ENCODE data around the gene RASL12. TPM values are rescaled to one million over a fixed set of nuclear protein-coding genes. Genes with fewer than 3 reads are reported as not detected.

Gene RASL12
- total RNA-seq, 3 donors from 2014 or later (not counting 1 experiment from before 2014, with no cell fraction given), result not detected

- no peak overlapping the region for H3K4me3 Mint-ChIP-seq
- no peaks in the 10 kb centered on the region for H3K36me3 Mint-ChIP-seq
- peaks cover 0 to 13% of the 10 kb centered on the region in 2 donors for H3K27me3 Mint-ChIP-seq (ENCODE audit: low read depth in 2 of 2)
- H3K9me3 Mint-ChIP-seq, result no peaks in the 10 kb centered on the region
- ATAC-seq (no peak), DNase-seq (no peak)
- peaks cover 4% of the 10 kb centered on the region for H3K27me3 ChIP-seq (ENCODE audit: control insufficient read depth, insufficient read depth, low read length)
- peaks cover 0 to 9% of the 10 kb centered on the region in 2 donors for H3K4me1 Mint-ChIP-seq
- H3K4me3 ChIP-seq (ENCODE audit: low read length), result no peak overlapping the region
- H3K27ac Mint-ChIP-seq, result no peak overlapping the region
- H3K36me3 ChIP-seq (ENCODE audit: control insufficient read depth, insufficient read depth, low read length), result no peaks in the 10 kb centered on the region
- peaks cover 9% of the 10 kb centered on the region for H3K4me1 ChIP-seq (ENCODE audit: control insufficient read depth, insufficient read depth, low read length)
- H3K9me3 ChIP-seq (ENCODE audit: control insufficient read depth, insufficient read depth, low read length), result no peaks in the 10 kb centered on the region
- 85% methylated on average over 11 of the region's 11 CpGs for WGBS (ENCODE audit: insufficient coverage)
- no peak overlapping the region for H3K27ac ChIP-seq (ENCODE audit: low read length)
- intact Hi-C loops (cut with micrococcal nuclease), result no loop called here
- TF ChIP-seq CTCF (IDR thresholded peaks at IDR 0.05), result no peak
Observed at GRCh38 chr15:65034719-65035118, 33.1 kb downstream of the RASL12 start.

GRCh38 chr15:65033659-65034269 is 34.0 kb downstream of the RASL12 start:
- Mint-ChIP-seq H3K27ac (no peak overlapping the region), H3K27me3 (ENCODE audit: low read depth in 2 of 2) (peaks cover 0 to 13% of the 10 kb centered on the region in 2 donors), H3K9me3 (no peaks in the 10 kb centered on the region), H3K36me3 (no peaks in the 10 kb centered on the region), H3K4me3 (no peak overlapping the region), H3K4me1 (peaks cover under 1 to 9% of the 10 kb centered on the region in 2 donors)
- no peak overlapping the region for H3K27ac ChIP-seq (ENCODE audit: low read length)
- no peaks in the 10 kb centered on the region for H3K36me3 ChIP-seq (ENCODE audit: control insufficient read depth, insufficient read depth, low read length)
- no peak overlapping the region for H3K4me3 ChIP-seq (ENCODE audit: low read length)
- H3K4me1 ChIP-seq (ENCODE audit: control insufficient read depth, insufficient read depth, low read length), result peaks cover 12% of the 10 kb centered on the region
- 23% methylated on average over 4 of the region's 4 CpGs for WGBS (ENCODE audit: insufficient coverage)
- H3K27me3 ChIP-seq (ENCODE audit: control insufficient read depth, insufficient read depth, low read length), result peaks cover 4% of the 10 kb centered on the region
- DNase-seq, result peak in 1 of 2 donors; percentile 66
- no peak for ATAC-seq
- no peak for TF ChIP-seq CTCF (IDR thresholded peaks at IDR 0.05)
- no peaks in the 10 kb centered on the region for H3K9me3 ChIP-seq (ENCODE audit: control insufficient read depth, insufficient read depth, low read length)
- intact Hi-C loops (cut with micrococcal nuclease), result loop anchor here (1.0 kb wide), 1 partner anchor 352 kb away; no protein-coding TSS in a partner anchor

GRCh38 chr15:65032801-65033537 is 34.8 kb downstream of the RASL12 start:
- Mint-ChIP-seq H3K27ac (no peak overlapping the region), H3K4me3 (no peak overlapping the region), H3K4me1 (peaks cover 8 to 17% of the 10 kb centered on the region in 2 donors), H3K9me3 (no peaks in the 10 kb centered on the region), H3K27me3 (ENCODE audit: low read depth in 2 of 2) (peaks cover 0 to 13% of the 10 kb centered on the region in 2 donors), H3K36me3 (no peaks in the 10 kb centered on the region)
- peaks cover 4% of the 10 kb centered on the region for H3K27me3 ChIP-seq (ENCODE audit: control insufficient read depth, insufficient read depth, low read length)
- WGBS (ENCODE audit: insufficient coverage), result 25% methylated on average over 12 of the region's 13 CpGs
- no peaks in the 10 kb centered on the region for H3K9me3 ChIP-seq (ENCODE audit: control insufficient read depth, insufficient read depth, low read length)
- TF ChIP-seq CTCF (IDR thresholded peaks at IDR 0.05), result peak; percentile 17
- H3K4me1 ChIP-seq (ENCODE audit: control insufficient read depth, insufficient read depth, low read length), result peaks cover 18% of the 10 kb centered on the region
- ATAC-seq (peak; percentile 46 to 53 (median 48)), DNase-seq (peak; percentile 36 to 67)
- no peak overlapping the region for H3K27ac ChIP-seq (ENCODE audit: low read length)
- intact Hi-C loops (cut with micrococcal nuclease), result loop anchor here (1.0 kb wide), 1 partner anchor 352 kb away; no protein-coding TSS in a partner anchor
- H3K36me3 ChIP-seq (ENCODE audit: control insufficient read depth, insufficient read depth, low read length), result no peaks in the 10 kb centered on the region
- no peak overlapping the region for H3K4me3 ChIP-seq (ENCODE audit: low read length)
